Spleen (tissue), 7 donors: ENCODE results near the gene TGDS.

ENCODE experiments used
- CTCF ChIP-seq, 11 experiments: fragments of 200-600 bp in 7 of 11; fragments of 450-650 bp in 4 of 11; sonication (generic) in 4 of 11; IDR thresholded peaks in 8 of 11; conservative IDR thresholded peaks in 3 of 11; 1 replicate in 7 of 11; 2 replicates in 4 of 11; pipeline versions ENCODE4 v1.4.0 to v1.8.0; 2016 to 2021; ENCODE audit warnings: antibody characterized with exemption in 11 of 11, inconsistent platforms in 4 of 11, mild to moderate bottlenecking in 1 of 11
- POLR2A ChIP-seq, 3 donors: fragments of 450-650 bp; IDR thresholded peaks; one replicate each; pipeline ENCODE4 v1.5.1; 2017; ENCODE audit warnings: antibody characterized with exemption in 3 of 3, mild to moderate bottlenecking in 1 of 3
- POLR2AphosphoS5 ChIP-seq, 3 donors: sonication (generic); formaldehyde crosslinking; IDR thresholded peaks; one replicate each; pipeline ENCODE4 v1.5.1; 2017; ENCODE audit warnings: antibody characterized with exemption in 3 of 3
- donor health status: DM: no; HTN: no; CAD: no; lungs with moderate emphysema.
- donor health status: DM: no; HTN: no; CAD: no.
- donor health status: DM: no; HTN: no; CAD: no.

GRCh38 chr13:94579063-94579462 lies 16.9 kb downstream of the TGDS start:
- TF ChIP-seq POLR2A (IDR thresholded peaks at IDR 0.05) (no peak), CTCF (IDR thresholded peaks at IDR 0.05 in 8 of 11, conservative IDR thresholded peaks at IDR 0.05 in 3 of 11) (no peak), POLR2AphosphoS5 (IDR thresholded peaks at IDR 0.05) (no peak)
